H9 (cell line): ENCODE measurements around the gene DDX51. TPM values are rescaled to one million over a fixed set of nuclear protein-coding genes. Genes with fewer than 3 reads are reported as not detected.

Experiments
- DNase-seq: peaks from one replicate; pipeline ENCODE4 v3.0.0-alpha.2; 2017
- H2AFZ ChIP-seq: one replicate; pipeline ENCODE4 v1.6.1; 2013; ENCODE audit warnings: mild to moderate bottlenecking, low read length, control low read depth, moderate library complexity
- H2AK5ac ChIP-seq: 2 replicates; pipeline ENCODE4 v1.6.1; 2013; ENCODE audit warnings: low read length, control low read depth, mixed read lengths; ENCODE audit not compliant: insufficient read length
- H2BK120ac ChIP-seq: one replicate; pipeline ENCODE4 v1.6.1; 2013; ENCODE audit warnings: low read depth, mild to moderate bottlenecking, low read length, control low read depth, inconsistent platforms; ENCODE audit not compliant: poor library complexity, severe bottlenecking
- H2BK12ac ChIP-seq: 2 replicates; pipeline ENCODE4 v1.6.1; 2013; ENCODE audit warnings: low read length, control low read depth, mixed read lengths, low read depth; ENCODE audit not compliant: insufficient read length
- H2BK15ac ChIP-seq: 2 replicates; pipeline ENCODE4 v1.6.1; 2013; ENCODE audit warnings: low read depth, low read length, control low read depth
- H2BK20ac ChIP-seq: one replicate; pipeline ENCODE4 v1.6.1; 2013; ENCODE audit warnings: low read depth, mild to moderate bottlenecking, low read length, control low read depth, inconsistent platforms; ENCODE audit not compliant: poor library complexity, severe bottlenecking
- H2BK5ac ChIP-seq: 2 replicates; pipeline ENCODE4 v1.6.1; 2013; ENCODE audit warnings: low read length, control low read depth, mixed read lengths; ENCODE audit not compliant: insufficient read length
- H3K14ac ChIP-seq: 2 replicates; pipeline ENCODE4 v1.6.1; 2013; ENCODE audit warnings: low read length, control low read depth; ENCODE audit not compliant: insufficient read depth
- H3K18ac ChIP-seq: 2 replicates; pipeline ENCODE4 v1.6.1; 2013; ENCODE audit warnings: low read depth, mild to moderate bottlenecking, mixed read lengths, low read length, control low read depth; ENCODE audit not compliant: insufficient read length
- H3K23ac ChIP-seq: 2 replicates; pipeline ENCODE4 v1.6.1; 2013; ENCODE audit warnings: low read length, control low read depth, mixed read lengths, low read depth; ENCODE audit not compliant: insufficient read length
- H3K23me2 ChIP-seq: 2 replicates; pipeline ENCODE4 v1.6.1; 2013; ENCODE audit warnings: low read depth, mild to moderate bottlenecking, mixed read lengths, low read length, control low read depth; ENCODE audit not compliant: insufficient read length, poor library complexity, severe bottlenecking
- H3K27ac ChIP-seq: 2 replicates; pipeline ENCODE4 v1.5.1; 2013; ENCODE audit warnings: low read length, control low read depth, mixed read lengths, low read depth; ENCODE audit not compliant: insufficient read length
- H3K27me3 ChIP-seq: 2 replicates; pipeline ENCODE4 v1.6.1; 2013; ENCODE audit warnings: low read length, control low read depth, inconsistent platforms; ENCODE audit not compliant: insufficient read depth
- H3K4ac ChIP-seq: 2 replicates; pipeline ENCODE4 v1.6.1; 2013; ENCODE audit warnings: low read depth, mild to moderate bottlenecking, control low read depth, inconsistent platforms, low read length, moderate library complexity
- H3K4me1 ChIP-seq: 2 replicates; pipeline ENCODE4 v1.6.1; 2013; ENCODE audit warnings: low read length, control low read depth, inconsistent platforms; ENCODE audit not compliant: insufficient read depth
- H3K4me2 ChIP-seq: 2 replicates; pipeline ENCODE4 v1.6.1; 2013; ENCODE audit warnings: low read length, control low read depth, mixed read lengths; ENCODE audit not compliant: insufficient read length, insufficient read depth
- H3K56ac ChIP-seq: 2 replicates; pipeline ENCODE4 v1.6.1; 2013; ENCODE audit warnings: low read depth, mild to moderate bottlenecking, mixed read lengths, low read length, control low read depth; ENCODE audit not compliant: insufficient read length
- H3K79me1 ChIP-seq: 2 replicates; pipeline ENCODE4 v1.6.1; 2013; ENCODE audit warnings: low read depth, mild to moderate bottlenecking, moderate library complexity, low read length, control low read depth, inconsistent platforms; ENCODE audit not compliant: insufficient read depth, poor library complexity, severe bottlenecking
- H3K79me2 ChIP-seq: 2 replicates; pipeline ENCODE4 v1.6.1; 2013; ENCODE audit warnings: low read length, control low read depth, inconsistent platforms; ENCODE audit not compliant: insufficient read depth
- H3K9ac ChIP-seq: 2 replicates; pipeline ENCODE4 v1.6.1; 2013; ENCODE audit warnings: low read length, control low read depth, mixed read lengths; ENCODE audit not compliant: insufficient read length; ENCODE audit errors: extremely low read depth
- H3K9me3 ChIP-seq: one replicate; pipeline ENCODE4 v1.6.1; 2013; ENCODE audit warnings: low read depth, low read length, inconsistent platforms; ENCODE audit not compliant: control insufficient read depth
- H3T11ph ChIP-seq: one replicate; pipeline ENCODE4 v1.6.1; 2013; ENCODE audit warnings: mild to moderate bottlenecking, low read length, control low read depth, inconsistent platforms
- H4K20me1 ChIP-seq: one replicate; pipeline ENCODE4 v1.6.1; 2013; ENCODE audit not compliant: control insufficient read depth, insufficient read length, insufficient read depth
- H4K5ac ChIP-seq: 2 replicates; pipeline ENCODE4 v1.6.1; 2013; ENCODE audit warnings: low read depth, mild to moderate bottlenecking, mixed read lengths, low read length, control low read depth; ENCODE audit not compliant: insufficient read length
- H4K8ac ChIP-seq: replicated peaks from 2 replicates; pipeline ENCODE4 v1.6.1; 2013; ENCODE audit warnings: low read length, control low read depth, mixed read lengths, low read depth; ENCODE audit not compliant: insufficient read length
- H4K91ac ChIP-seq: 2 replicates; pipeline ENCODE4 v1.6.1; 2013; ENCODE audit warnings: low read depth, mild to moderate bottlenecking, moderate library complexity, mixed read lengths, low read length, control low read depth; ENCODE audit not compliant: insufficient read length
- H3K27ac Mint-ChIP-seq, 3 experiments: 2 replicates in 2 of 3; 3 replicates in 1 of 3; pipeline ENCODE4 v1.8.0; 2020 to 2021; ENCODE audit warnings: mixed read lengths in 3 of 3, mild to moderate bottlenecking in 1 of 3, moderate library complexity in 1 of 3
- H3K27me3 Mint-ChIP-seq: 2 replicates; pipeline ENCODE4 v1.8.0; 2021; ENCODE audit warnings: low read depth, mild to moderate bottlenecking, moderate library complexity, mixed read lengths
- H3K36me3 Mint-ChIP-seq, 3 experiments: 2 replicates in 2 of 3; 3 replicates in 1 of 3; pipeline ENCODE4 v1.8.0; 2020 to 2021; ENCODE audit warnings: low read depth in 3 of 3, mixed read lengths in 3 of 3; ENCODE audit not compliant: insufficient read depth in 1 of 3
- H3K4me1 Mint-ChIP-seq, 2 experiments: 2 replicates each; pipeline ENCODE4 v1.8.0; 2020; ENCODE audit warnings: mixed read lengths in 2 of 2
- H3K4me3 Mint-ChIP-seq, 2 experiments: 2 replicates in 1 of 2; 3 replicates in 1 of 2; pipeline ENCODE4 v1.8.0; 2020 to 2021; ENCODE audit warnings: mild to moderate bottlenecking in 2 of 2, mixed read lengths in 2 of 2, moderate library complexity in 1 of 2
- H3K9me3 Mint-ChIP-seq, 2 experiments: 2 replicates in 1 of 2; 3 replicates in 1 of 2; pipeline ENCODE4 v1.8.0; 2020; ENCODE audit warnings: mild to moderate bottlenecking in 2 of 2, mixed read lengths in 2 of 2, moderate library complexity in 1 of 2
- WGBS: extraction: QIAGEN DNeasy Blood & Tissue Kit; methylation state at CpG from one replicate; pipeline ENCODE4 v1.1.7; 2013; ENCODE audit warnings: missing lambda C conversion rate, low lambda C conversion rate, mixed read lengths; ENCODE audit not compliant: insufficient read length; ENCODE audit errors: extremely low coverage; 5-methylcytosine and 5-hydroxymethylcytosine counted together
- total RNA-seq: library from RNA; stranded (reverse); gene quantifications from 2 replicates; pipeline ENCODE4 v1.2.1, GENCODE V29; 2021
- TF ChIP-seq, protein P1 (sequence below): fragments of 200-600 bp; sonication (generic); conservative IDR thresholded peaks from 3 replicates; pipeline ENCODE4 v1.8.0; 2021; ENCODE audit warnings: antibody characterized with exemption, mild to moderate bottlenecking

Gene DDX51
- total RNA-seq, 1 experiment from 2014 or later = 37.9 TPM

DNA sequence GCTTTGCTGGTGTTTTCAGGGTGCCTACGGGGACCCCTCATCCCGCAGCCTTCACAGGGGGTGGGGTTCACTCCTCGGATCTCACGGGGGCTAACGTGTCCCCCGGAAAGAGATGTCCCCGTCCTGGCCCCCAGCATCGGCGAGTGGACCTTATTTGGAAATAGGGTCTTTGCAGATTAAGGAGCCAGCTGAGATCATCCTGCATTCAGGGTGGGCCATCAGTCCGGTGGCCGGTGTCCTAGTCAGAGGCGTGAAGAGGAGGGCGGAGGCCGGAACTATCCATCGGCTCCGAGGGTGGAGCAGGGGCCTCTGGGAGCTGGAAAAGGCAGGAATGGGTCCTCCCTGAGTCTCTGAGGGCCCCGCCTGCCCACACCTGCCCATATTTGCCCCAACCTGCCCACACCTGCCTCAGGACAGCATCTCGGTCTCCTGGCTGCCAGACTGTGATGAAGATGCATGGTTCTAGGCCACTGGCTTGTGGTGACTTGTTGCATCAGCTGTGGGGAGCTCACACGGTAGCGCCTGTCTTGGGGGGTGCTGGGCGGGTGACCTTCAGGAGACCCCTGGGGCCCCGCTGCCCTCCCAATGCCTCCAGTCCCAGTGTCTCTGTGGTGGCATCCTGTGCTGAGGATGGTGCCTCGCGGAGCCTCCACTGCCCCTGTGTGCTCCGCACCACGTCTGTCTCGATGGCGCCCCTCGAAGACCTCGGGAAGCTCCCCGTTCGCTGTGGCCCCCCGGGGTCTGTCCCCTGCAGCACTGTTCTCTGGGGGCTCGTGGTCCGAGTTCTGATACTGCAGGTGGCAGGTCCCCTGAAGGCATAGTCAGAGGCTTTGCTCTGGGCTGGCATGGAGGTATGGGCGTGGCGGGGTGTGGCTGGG, 14.8 kb upstream of the DDX51 start:
- no peak for DNase-seq
- no peak overlapping the region for H3K27ac Mint-ChIP-seq
- no CpG with 5 or more reads among the region's 37 CpGs for WGBS

More for the DNA sequence above, 14.8 kb upstream of the DDX51 start:
- Histone ChIP-seq H3K23ac (no peak overlapping the region), H3K18ac (no peak overlapping the region), H3K9me3 (peaks cover 18% of the 10 kb centered on the region), H2BK12ac (no peak overlapping the region), H4K8ac (no peak overlapping the region), H2AFZ (no peak overlapping the region), H2BK5ac (no peak overlapping the region), H2AK5ac (no peak overlapping the region), H3K27me3 (no peaks in the 10 kb centered on the region; the same call in 1 of the 2 replicates), H3K79me1 (no peaks in the 10 kb centered on the region), H2BK120ac (no peak overlapping the region), H3K4me1 (no peaks in the 10 kb centered on the region), H4K5ac (no peak overlapping the region), H3K4ac (no peak overlapping the region), H3K14ac (no peak overlapping the region), H4K91ac (no peak overlapping the region), H3K79me2 (no peaks in the 10 kb centered on the region), H4K20me1 (no peaks in the 10 kb centered on the region), H3T11ph (no peak overlapping the region), H3K56ac (no peak overlapping the region), H2BK15ac (no peak overlapping the region), H3K9ac (no peak overlapping the region), H3K27ac (no peak overlapping the region), H2BK20ac (no peak overlapping the region), H3K4me2 (no peak overlapping the region), H3K23me2 (no peaks in the 10 kb centered on the region)
- Mint-ChIP-seq H3K9me3 (no peaks in the 10 kb centered on the region), H3K4me1 (0 out of 4 replicates have a peak, but pooled peaks cover 0 to 2% of the 10 kb centered on the region in 2 experiments), H3K36me3 (no peaks in the 10 kb centered on the region), H3K4me3 (no peak overlapping the region), H3K27me3 (peaks cover 31% of the 10 kb centered on the region)
- TF ChIP-seq, protein P1, sequence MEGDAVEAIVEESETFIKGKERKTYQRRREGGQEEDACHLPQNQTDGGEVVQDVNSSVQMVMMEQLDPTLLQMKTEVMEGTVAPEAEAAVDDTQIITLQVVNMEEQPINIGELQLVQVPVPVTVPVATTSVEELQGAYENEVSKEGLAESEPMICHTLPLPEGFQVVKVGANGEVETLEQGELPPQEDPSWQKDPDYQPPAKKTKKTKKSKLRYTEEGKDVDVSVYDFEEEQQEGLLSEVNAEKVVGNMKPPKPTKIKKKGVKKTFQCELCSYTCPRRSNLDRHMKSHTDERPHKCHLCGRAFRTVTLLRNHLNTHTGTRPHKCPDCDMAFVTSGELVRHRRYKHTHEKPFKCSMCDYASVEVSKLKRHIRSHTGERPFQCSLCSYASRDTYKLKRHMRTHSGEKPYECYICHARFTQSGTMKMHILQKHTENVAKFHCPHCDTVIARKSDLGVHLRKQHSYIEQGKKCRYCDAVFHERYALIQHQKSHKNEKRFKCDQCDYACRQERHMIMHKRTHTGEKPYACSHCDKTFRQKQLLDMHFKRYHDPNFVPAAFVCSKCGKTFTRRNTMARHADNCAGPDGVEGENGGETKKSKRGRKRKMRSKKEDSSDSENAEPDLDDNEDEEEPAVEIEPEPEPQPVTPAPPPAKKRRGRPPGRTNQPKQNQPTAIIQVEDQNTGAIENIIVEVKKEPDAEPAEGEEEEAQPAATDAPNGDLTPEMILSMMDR = no peak
